Left ventricle myocardium inferior (tissue), 1 donor: ENCODE results near the gene UPK3BL2. TPM values are rescaled to one million over a fixed set of nuclear protein-coding genes. Genes with fewer than 3 reads are reported as not detected.
"Not testable (repeated sequence)": the region's sequence is repeated elsewhere in the genome, so short reads cannot be mapped to it uniquely, and the experiment has no call there.

Source experiments
- DNase-seq: peaks from one replicate; pipeline ENCODE4 v3.0.0-alpha.2; 2020
- H3K27ac ChIP-seq: fragments of 200-600 bp; replicated peaks from 2 replicates; pipeline ENCODE4 v1.8.0; 2021
- H3K27me3 ChIP-seq: fragments of 200-600 bp; 2 replicates; pipeline ENCODE4 v1.8.0; 2021; ENCODE audit warnings: low read depth
- H3K36me3 ChIP-seq: fragments of 200-600 bp; 2 replicates; pipeline ENCODE4 v1.8.0; 2021
- H3K4me1 ChIP-seq: fragments of 200-600 bp; 2 replicates; pipeline ENCODE4 v1.8.0; 2021
- H3K4me3 ChIP-seq: fragments of 200-600 bp; 2 replicates; pipeline ENCODE4 v1.8.0; 2021; ENCODE audit warnings: mild to moderate bottlenecking, moderate library complexity
- H3K9me3 ChIP-seq: fragments of 200-600 bp; replicated peaks from 2 replicates; pipeline ENCODE4 v1.8.0; 2021
- intact Hi-C: fragments of 100-400 bp; cut with micrococcal nuclease; formaldehyde crosslinking; loops from one replicate; pipeline ENCODE4 v1.11.0; 2022
- long read RNA-seq: library from polyadenylated mRNA; unstranded; transcript quantifications from one replicate; pipeline ENCODE4 v2.0.0, GENCODE V29; 2021
- total RNA-seq: library from RNA; stranded (reverse); fragmentation: NEBNext Ultra II Directional; extraction: Animal tissue kit (Norgen Biotek cat#: 25700); gene quantifications from one replicate; pipeline ENCODE4 v1.2.1, GENCODE V29; 2021
- donor health status: DM: no; HTN: yes; CAD: no; lungs with severe emphysema.

Gene UPK3BL2, protein sequence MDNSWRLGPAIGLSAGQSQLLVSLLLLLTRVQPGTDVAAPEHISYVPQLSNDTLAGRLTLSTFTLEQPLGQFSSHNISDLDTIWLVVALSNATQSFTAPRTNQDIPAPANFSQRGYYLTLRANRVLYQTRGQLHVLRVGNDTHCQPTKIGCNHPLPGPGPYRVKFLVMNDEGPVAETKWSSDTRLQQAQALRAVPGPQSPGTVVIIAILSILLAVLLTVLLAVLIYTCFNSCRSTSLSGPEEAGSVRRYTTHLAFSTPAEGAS
- 2.9 TPM for total RNA-seq
- long read RNA-seq, result 0 reads

DNA sequence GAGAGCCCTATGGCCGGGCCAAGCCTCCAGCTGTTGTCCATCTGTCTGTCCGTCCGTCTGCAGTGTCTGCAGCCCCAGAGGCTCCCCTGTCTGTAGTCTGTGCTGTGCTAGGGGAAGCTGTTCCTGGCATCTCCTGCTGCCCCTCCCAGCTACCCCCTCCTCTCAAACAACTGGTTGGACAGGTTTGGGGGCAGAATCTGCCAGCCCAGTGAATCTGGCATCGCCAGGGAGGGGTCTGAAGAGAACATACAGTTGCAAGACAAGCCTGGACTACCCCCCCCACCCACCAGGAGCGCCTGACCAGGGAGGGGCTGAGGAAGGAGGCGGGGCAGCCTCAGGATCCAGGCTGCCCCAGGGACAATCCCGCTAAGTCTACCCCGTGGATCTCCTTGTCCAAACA lies at the start of gene UPK3BL2:
Gene UPK3BL2 (minus strand): TSS at position 101 of the 400 bp plus-strand sequence. CDS start 60 bp downstream, at position 41.
- H3K27me3 ChIP-seq, intact Hi-C loops, H3K27ac ChIP-seq, H3K9me3 ChIP-seq, H3K36me3 ChIP-seq, H3K4me3 ChIP-seq, DNase-seq, H3K4me1 ChIP-seq: not testable (repeated sequence)

DNA sequence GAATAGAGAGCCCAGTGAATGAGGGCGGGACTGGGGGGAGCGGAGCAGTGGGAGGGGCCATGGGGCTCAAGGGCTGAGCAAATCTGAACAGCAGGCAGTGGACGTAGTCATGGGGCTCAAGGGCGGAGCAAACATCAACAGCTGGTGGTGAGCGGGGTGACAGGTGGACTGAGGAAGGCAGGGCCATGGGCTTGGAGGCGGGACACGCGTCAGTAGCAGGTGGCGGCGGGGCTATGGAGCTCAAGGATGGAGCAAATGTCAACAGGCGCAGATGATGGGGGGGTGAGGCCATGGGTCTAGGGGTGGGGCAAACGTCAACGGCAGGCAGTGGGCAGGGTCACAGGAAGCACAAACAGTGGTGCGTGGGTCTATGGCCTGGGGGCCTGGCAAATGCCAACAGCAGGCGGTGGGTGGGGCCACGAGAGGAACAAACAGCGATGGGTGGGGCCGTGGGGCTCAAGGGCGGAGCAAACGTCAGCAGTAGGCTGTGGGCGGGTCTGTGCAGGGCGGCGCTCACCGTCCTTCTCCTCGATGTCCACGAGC lies 49.1 kb upstream of the UPK3BL2 start:
- H3K27me3 ChIP-seq, H3K4me1 ChIP-seq, H3K27ac ChIP-seq, H3K4me3 ChIP-seq, intact Hi-C loops, H3K36me3 ChIP-seq, H3K9me3 ChIP-seq: not testable (repeated sequence)
- peak; percentile 33 for DNase-seq

DNA sequence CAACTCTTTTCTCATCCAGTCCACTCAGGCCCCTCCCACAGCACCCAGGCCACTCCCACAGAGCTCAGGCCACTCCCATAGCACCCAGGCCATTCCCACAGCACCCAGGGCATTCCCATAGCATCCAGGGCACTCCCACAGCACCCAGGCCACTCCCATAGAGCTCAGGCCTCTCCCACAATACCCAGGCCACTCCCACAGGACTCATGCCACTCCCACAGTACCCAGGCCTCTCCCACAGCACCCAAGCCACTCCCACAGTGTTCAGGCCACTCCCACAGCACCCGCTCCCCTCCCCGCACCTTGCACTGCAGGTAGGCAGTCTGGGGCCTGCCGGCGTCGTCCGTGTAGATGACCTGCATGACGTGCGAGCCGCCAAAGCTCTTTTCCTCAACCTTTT lies 46.4 kb upstream of the UPK3BL2 start:
- DNase-seq, intact Hi-C loops, H3K27me3 ChIP-seq, H3K9me3 ChIP-seq, H3K36me3 ChIP-seq, H3K4me1 ChIP-seq, H3K4me3 ChIP-seq, H3K27ac ChIP-seq: not testable (repeated sequence)

DNA sequence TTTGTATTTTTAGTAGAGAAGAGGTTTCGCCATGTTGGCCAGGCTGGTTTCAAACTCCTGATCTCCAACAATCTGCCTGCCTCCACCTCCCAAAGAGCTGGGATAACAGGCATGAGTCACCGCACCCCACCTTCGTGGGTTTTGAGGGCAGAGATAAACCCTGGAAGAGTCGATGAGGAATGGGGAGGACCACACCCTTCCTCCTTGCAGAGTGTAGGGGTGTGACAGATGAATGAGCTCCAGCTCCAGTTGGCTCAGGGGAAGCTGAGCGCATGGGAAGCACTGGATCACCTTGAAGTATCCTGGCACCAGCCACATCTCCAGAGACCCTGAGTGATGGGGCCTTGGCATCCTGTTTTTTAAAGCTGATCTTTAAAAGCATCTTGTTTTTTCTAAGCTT lies 40.0 kb upstream of the UPK3BL2 start:
- intact Hi-C loops, H3K27ac ChIP-seq, H3K9me3 ChIP-seq, H3K27me3 ChIP-seq, H3K36me3 ChIP-seq, H3K4me1 ChIP-seq, DNase-seq, H3K4me3 ChIP-seq: not testable (repeated sequence)

DNA sequence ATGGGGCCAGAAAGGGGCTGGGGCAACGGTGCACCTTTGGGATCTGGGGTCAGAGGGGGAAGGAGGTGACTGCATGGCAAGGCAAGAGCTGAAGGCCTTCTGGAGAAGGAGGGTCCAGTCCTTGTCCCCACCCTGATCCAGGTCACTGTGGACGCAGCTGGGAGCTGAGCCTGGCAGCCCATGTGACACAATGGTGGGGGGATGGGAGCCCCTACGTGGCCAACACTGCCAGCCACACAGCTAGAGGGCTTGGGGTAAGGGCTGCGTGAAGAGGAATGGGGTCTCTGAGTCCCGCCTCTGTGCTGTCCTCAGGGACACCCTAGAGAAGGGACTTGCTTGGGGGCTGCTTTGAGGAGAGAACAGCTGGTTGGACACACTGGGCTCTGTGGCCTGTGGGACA lies 38.2 kb upstream of the UPK3BL2 start:
- H3K4me1 ChIP-seq, H3K4me3 ChIP-seq, H3K9me3 ChIP-seq, intact Hi-C loops, H3K27me3 ChIP-seq, H3K36me3 ChIP-seq, DNase-seq, H3K27ac ChIP-seq: not testable (repeated sequence)

DNA sequence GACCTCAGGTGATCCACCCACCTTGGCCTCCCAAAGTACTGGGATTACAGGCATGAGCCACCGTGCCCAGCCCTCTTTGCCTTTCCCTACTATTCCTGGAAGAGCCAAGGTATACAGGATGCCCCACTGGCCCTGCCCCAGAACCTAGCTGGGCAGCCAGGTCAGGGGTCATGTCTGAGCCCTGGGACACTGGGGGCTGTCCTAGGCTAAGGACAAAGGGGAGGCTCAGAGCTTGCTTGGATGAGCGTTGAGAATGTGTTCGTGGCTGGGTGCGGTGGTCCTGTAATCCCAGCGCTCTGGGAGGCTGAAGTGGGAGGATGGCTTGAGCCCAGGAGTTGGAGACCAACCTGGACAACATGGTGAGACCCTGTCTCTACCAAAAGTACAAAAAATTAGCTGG lies 35.0 kb upstream of the UPK3BL2 start:
- DNase-seq, result not testable (repeated sequence)

DNA sequence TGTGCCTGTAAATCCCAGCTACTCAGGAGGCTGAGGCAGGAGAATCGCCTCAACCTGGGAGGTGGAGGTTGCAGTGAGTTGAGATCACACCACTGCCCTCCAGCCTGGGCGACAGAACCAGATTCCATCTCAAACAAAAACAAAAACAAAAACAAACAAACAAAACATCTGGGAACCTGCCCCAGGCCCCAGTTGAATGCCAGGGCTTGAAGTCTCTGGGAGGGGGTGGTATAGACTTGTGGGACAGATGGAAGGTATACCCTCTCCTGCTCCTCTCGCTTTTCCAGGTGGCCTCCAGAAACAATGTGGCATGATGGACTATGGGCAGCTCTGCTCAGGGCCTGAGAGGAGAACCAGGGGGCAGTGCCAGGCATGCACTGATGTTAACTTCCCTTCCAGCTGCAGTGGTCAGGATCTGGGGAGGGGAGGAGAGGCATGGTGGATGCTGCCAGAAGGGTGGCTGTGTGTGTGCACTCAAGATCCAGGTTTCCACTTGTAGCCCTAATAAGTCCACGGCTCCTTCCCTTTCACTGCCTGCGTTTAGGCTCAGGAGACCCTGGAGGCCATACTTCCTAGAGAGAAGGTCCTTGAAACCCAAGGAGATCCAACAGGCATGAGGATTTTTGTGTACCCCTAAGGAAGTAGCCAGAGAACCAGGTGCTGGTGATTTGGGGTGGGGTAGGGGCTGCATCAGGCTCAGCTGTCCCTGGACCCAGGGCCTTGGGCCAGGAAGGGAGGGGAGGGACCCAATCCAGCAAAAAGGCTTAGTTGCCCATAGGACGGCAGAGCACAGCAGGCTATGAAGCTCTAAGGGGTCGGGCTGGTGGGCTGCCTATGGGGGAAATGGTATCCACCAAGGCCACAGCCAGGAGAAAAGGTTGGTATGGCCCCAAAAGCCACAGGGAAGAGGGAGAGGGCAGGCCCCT lies 34.1 kb upstream of the UPK3BL2 start:
- H3K27me3 ChIP-seq, H3K9me3 ChIP-seq, H3K36me3 ChIP-seq, H3K4me1 ChIP-seq, H3K27ac ChIP-seq, intact Hi-C loops, DNase-seq, H3K4me3 ChIP-seq: not testable (repeated sequence)

More for the DNA sequence above, 35.0 kb upstream of the UPK3BL2 start:
- H3K4me3 ChIP-seq, H3K27ac ChIP-seq, H3K4me1 ChIP-seq, H3K9me3 ChIP-seq, H3K36me3 ChIP-seq, intact Hi-C loops, H3K27me3 ChIP-seq: not testable (repeated sequence)

DNA sequence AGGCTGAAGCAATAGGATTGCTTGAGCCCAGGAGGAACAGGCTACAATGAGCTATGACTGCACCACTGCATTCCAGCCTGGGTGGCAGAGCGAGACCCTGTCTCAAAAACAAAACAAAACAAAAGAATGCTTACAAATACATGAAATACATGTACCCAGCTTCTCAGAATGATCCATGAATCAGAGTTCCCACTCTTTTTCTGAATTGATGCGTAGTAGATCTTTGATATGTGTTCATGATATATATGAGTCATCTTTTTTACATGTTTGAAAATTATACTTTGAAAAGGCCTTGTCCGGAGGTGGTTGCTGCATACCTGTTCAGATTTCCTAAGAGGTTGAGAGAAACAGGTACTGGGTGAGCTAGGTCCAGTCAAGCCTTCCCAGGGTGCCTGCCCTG lies 32.9 kb upstream of the UPK3BL2 start:
- DNase-seq, intact Hi-C loops, H3K36me3 ChIP-seq, H3K27ac ChIP-seq, H3K27me3 ChIP-seq, H3K9me3 ChIP-seq, H3K4me1 ChIP-seq, H3K4me3 ChIP-seq: not testable (repeated sequence)

DNA sequence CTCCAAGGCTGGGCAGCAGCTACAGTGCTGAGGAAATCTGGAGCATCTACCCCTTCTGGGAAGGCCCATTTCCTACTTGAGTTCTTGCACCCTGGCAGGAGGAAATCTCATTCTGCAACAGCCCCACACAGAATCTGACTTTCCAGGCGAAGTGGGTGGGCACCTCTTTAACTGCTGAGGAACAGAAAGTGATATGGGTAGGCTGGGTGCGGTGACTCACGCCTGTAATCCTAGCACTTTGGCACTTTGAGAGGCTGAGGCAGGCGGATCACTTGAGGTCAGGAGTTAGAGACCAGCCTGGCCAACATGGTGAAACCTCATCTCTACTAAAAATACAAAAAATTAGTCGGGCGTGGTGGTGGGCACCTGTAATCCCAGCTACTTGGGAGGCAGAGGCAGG lies 31.1 kb upstream of the UPK3BL2 start:
- H3K27ac ChIP-seq, H3K27me3 ChIP-seq, H3K4me3 ChIP-seq, H3K36me3 ChIP-seq, H3K9me3 ChIP-seq, intact Hi-C loops, H3K4me1 ChIP-seq, DNase-seq: not testable (repeated sequence)
